H1 (cell line): ENCODE measurements around the gene PHF13. TPM values are rescaled to one million over a fixed set of nuclear protein-coding genes. Genes with fewer than 3 reads are reported as not detected.

Source experiments
- CREB1 ChIP-seq: IDR thresholded peaks from 2 replicates; pipeline ENCODE4 v1.6.1; 2012; ENCODE audit warnings: inconsistent platforms
- KDM5A ChIP-seq: fragments of 200-600 bp; IDR thresholded peaks from 2 replicates; pipeline ENCODE4 v1.7.1; 2012; ENCODE audit warnings: mild to moderate bottlenecking, low read length, inconsistent platforms, mixed read lengths
- polyA plus RNA-seq, 7 experiments: library from polyadenylated mRNA; depleted of rRNA in 3 of 7; stranded (reverse) in 5 of 7; unstranded in 2 of 7; fragments of >200 nt in 5 of 7; fragments of 200-250 nt in 2 of 7; gene quantifications; 1 replicate in 5 of 7; 2 replicates in 1 of 7; 4 replicates in 1 of 7; pipeline versions ENCODE4 v1.2.1 to v1.2.3, GENCODE V29; 2011 to 2013; ENCODE audit warnings: missing spikeins in 2 of 7, mixed read lengths in 2 of 7
- total RNA-seq: library from RNA; stranded (reverse); fragmentation: NEBNext Ultra II Directional; extraction: Animal tissue kit (Norgen Biotek cat#: 25700); gene quantifications from 2 replicates; pipeline ENCODE4 v1.2.1, GENCODE V29; 2021
- TF ChIP-seq, protein P1 (sequence below): fragments of 300-600 bp; sonication (generic); IDR thresholded peaks from 2 replicates; pipeline ENCODE4 v1.7.1; 2012; ENCODE audit warnings: low read length, moderate library complexity, mild to moderate bottlenecking, inconsistent platforms; ENCODE audit not compliant: insufficient replicate concordance
- TF ChIP-seq, protein P2 (sequence below): IDR thresholded peaks from 2 replicates; pipeline ENCODE4 v1.6.1; 2012; ENCODE audit warnings: low read length, inconsistent platforms

Gene PHF13
- total and polyA plus RNA-seq, 2 of the 8 experiments (the other 6 are each of a cell fraction or from before 2014, with no cell fraction given): 11.7 to 39.6 TPM

DNA sequence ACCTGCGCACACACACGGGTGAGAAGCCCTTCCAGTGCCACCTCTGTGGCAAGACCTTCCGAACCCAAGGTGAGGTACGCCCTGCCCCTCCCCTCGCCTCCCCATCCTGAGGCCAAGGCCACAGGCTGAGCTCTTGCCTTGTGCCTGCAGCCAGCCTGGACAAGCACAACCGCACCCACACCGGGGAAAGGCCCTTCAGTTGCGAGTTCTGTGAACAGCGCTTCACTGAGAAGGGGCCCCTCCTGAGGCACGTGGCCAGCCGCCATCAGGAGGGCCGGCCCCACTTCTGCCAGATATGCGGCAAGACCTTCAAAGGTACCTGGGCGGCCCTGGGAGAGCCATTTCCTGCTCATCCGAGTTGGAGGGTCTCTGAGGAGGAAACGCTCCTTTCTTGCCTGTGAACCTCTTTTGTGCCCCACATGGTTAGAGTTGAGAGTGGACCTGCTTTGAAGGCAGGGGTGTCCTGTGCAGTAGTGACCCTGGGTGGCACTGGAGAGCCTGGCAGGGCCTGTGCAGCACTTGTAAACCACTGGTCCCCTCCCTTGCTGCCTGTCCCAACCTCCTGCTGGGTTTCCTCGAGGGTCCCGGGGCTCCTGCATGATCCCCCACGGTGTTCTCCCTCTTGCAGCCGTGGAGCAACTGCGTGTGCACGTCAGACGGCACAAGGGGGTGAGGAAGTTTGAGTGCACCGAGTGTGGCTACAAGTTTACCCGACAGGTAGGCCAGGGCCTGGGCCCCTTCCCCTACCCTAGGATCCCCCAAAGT is 25.2 kb upstream of the PHF13 start (continued):
- TF ChIP-seq, protein P1, sequence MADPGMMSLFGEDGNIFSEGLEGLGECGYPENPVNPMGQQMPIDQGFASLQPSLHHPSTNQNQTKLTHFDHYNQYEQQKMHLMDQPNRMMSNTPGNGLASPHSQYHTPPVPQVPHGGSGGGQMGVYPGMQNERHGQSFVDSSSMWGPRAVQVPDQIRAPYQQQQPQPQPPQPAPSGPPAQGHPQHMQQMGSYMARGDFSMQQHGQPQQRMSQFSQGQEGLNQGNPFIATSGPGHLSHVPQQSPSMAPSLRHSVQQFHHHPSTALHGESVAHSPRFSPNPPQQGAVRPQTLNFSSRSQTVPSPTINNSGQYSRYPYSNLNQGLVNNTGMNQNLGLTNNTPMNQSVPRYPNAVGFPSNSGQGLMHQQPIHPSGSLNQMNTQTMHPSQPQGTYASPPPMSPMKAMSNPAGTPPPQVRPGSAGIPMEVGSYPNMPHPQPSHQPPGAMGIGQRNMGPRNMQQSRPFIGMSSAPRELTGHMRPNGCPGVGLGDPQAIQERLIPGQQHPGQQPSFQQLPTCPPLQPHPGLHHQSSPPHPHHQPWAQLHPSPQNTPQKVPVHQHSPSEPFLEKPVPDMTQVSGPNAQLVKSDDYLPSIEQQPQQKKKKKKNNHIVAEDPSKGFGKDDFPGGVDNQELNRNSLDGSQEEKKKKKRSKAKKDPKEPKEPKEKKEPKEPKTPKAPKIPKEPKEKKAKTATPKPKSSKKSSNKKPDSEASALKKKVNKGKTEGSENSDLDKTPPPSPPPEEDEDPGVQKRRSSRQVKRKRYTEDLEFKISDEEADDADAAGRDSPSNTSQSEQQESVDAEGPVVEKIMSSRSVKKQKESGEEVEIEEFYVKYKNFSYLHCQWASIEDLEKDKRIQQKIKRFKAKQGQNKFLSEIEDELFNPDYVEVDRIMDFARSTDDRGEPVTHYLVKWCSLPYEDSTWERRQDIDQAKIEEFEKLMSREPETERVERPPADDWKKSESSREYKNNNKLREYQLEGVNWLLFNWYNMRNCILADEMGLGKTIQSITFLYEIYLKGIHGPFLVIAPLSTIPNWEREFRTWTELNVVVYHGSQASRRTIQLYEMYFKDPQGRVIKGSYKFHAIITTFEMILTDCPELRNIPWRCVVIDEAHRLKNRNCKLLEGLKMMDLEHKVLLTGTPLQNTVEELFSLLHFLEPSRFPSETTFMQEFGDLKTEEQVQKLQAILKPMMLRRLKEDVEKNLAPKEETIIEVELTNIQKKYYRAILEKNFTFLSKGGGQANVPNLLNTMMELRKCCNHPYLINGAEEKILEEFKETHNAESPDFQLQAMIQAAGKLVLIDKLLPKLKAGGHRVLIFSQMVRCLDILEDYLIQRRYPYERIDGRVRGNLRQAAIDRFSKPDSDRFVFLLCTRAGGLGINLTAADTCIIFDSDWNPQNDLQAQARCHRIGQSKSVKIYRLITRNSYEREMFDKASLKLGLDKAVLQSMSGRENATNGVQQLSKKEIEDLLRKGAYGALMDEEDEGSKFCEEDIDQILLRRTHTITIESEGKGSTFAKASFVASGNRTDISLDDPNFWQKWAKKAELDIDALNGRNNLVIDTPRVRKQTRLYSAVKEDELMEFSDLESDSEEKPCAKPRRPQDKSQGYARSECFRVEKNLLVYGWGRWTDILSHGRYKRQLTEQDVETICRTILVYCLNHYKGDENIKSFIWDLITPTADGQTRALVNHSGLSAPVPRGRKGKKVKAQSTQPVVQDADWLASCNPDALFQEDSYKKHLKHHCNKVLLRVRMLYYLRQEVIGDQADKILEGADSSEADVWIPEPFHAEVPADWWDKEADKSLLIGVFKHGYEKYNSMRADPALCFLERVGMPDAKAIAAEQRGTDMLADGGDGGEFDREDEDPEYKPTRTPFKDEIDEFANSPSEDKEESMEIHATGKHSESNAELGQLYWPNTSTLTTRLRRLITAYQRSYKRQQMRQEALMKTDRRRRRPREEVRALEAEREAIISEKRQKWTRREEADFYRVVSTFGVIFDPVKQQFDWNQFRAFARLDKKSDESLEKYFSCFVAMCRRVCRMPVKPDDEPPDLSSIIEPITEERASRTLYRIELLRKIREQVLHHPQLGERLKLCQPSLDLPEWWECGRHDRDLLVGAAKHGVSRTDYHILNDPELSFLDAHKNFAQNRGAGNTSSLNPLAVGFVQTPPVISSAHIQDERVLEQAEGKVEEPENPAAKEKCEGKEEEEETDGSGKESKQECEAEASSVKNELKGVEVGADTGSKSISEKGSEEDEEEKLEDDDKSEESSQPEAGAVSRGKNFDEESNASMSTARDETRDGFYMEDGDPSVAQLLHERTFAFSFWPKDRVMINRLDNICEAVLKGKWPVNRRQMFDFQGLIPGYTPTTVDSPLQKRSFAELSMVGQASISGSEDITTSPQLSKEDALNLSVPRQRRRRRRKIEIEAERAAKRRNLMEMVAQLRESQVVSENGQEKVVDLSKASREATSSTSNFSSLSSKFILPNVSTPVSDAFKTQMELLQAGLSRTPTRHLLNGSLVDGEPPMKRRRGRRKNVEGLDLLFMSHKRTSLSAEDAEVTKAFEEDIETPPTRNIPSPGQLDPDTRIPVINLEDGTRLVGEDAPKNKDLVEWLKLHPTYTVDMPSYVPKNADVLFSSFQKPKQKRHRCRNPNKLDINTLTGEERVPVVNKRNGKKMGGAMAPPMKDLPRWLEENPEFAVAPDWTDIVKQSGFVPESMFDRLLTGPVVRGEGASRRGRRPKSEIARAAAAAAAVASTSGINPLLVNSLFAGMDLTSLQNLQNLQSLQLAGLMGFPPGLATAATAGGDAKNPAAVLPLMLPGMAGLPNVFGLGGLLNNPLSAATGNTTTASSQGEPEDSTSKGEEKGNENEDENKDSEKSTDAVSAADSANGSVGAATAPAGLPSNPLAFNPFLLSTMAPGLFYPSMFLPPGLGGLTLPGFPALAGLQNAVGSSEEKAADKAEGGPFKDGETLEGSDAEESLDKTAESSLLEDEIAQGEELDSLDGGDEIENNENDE: no peak
- no peak for TF ChIP-seq KDM5A
- TF ChIP-seq CREB1: no peak
- TF ChIP-seq, protein P2, sequence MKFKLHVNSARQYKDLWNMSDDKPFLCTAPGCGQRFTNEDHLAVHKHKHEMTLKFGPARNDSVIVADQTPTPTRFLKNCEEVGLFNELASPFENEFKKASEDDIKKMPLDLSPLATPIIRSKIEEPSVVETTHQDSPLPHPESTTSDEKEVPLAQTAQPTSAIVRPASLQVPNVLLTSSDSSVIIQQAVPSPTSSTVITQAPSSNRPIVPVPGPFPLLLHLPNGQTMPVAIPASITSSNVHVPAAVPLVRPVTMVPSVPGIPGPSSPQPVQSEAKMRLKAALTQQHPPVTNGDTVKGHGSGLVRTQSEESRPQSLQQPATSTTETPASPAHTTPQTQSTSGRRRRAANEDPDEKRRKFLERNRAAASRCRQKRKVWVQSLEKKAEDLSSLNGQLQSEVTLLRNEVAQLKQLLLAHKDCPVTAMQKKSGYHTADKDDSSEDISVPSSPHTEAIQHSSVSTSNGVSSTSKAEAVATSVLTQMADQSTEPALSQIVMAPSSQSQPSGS: no peak
